NCI-H2171 (cell line): ENCODE results near the gene PAEP.
"Not testable (repeated sequence)": the region's sequence is repeated elsewhere in the genome, so short reads cannot be mapped to it uniquely, and the experiment has no call there.

ENCODE experiments used
- DNase-seq: peaks from one replicate; lab custom pipeline; 2025; lab: John Stamatoyannopoulos, UW

Gene PAEP

DNA sequence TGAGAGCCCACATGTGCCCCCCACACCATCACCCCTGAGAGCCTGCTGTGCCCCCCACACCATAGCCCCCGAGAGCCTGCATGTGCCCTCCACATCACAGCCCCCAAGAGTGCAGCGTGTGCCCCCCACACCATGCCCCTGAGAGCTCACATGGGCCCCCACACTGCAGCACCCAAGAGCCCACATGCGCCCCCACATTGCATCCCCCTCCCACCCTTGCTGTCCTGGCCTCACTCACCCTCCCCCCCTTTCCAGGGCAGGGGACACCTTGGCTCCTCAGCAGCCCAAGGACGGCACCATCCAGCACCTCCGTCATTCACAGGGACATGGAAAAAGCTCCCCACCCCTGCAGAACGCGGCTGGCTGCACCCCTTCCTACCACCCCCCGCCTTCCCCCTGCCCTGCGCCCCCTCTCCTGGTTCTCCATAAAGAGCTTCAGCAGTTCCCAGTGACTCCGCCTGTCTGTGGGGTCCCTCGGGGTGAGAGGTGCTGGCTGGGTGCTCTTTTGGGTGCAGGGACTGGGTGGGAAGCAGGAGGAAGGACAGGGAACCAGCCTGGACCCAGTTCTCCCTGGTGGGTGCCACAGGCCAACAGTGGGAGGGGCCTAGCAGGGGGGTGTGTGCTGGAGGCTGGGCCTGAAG, 35.3 kb upstream of the PAEP start:
- no peak for DNase-seq

DNA sequence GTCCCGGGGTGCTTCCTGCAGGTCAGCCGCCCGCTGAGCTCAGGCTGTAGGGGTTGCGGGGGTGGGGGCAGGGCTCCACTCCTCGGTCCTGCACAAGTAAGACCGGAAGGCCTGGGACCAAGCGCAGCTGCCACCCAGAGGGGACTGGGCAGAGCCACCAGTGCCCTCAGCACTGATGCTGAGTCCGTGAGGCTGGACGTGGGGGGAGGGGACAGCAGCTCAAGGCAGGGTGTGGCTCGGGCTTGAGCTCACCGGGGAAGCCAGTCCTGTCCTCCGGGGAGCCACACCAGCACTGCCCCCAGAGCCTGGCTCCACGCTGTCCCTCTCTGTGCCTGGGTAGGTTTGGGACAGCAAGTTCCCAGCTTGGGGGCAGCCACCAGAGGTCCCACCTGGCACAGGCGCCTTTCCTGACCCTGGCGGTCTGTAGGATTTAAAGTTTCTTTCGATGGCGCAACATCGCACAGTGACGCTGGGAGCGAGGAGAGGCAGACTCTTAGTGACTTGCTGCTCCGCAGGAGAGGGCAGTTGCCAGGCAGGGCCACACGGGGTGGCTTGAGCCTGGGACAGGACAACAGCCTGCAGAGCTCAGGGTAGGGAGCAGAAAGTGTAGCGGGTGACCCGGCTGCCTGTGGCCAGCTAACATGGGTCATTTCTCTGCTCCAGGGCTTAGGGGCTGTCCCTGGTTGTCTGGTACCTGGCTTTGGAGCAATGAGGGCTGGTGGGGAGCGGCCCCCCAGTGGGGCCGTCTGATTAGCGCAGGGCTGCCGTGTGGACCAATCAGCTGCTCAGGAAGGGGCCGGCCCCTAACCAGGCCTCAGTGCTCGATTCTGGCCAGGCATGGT, 34.6 kb upstream of the PAEP start:
- DNase-seq: no peak

DNA sequence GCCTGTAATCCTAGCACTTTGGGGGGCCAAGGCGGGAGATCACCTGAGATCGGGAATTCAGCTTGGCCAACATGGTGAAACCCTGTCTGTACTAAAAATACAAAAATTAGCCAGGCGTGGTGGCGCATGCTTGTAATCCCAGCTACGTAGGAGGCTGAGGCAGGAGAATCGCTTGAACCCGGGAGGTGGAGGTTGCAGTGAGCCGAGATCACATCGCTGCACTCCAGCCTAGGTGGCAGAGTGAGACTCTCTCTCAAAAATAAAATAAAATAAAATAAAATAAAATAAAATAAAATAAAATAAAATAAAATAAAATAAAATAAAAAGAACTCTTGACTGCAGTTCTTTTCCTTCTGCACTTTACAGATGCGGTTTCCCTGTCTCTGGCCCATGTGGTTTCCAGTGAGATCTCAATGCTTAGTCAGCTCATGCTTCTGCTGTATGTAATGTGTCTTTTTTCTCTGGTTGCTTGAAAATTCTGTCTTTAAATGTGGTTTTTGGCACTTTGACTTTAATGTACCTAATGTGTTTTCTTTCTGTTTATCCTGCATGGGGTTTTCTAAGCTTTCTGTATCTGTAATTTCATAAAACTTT, 32.6 kb upstream of the PAEP start:
- DNase-seq: not testable (repeated sequence)

DNA sequence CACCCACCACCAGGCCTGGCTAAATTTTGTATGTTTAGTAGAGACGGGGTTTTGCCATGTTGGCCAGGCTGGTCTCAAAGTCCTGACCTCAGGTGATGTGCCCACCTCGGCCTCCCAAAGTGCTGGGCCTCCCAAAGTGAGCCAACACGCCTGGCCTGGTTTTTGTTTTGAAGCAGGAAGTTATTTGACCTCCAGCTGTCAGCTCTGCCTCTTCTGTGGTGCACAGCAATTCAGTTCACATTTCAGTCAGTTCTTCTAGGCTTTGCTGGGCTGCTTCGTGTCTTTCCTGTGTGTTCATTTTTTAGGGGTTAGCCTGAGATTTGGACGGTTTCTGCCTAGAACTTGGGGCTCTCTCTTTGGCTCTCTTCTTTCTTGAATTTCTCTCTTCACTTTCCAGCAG, 31.4 kb upstream of the PAEP start:
- no peak for DNase-seq

- no peak for DNase-seq
Observed at GRCh38 chr9:135531096-135531495, 30.5 kb upstream of the PAEP start.

GRCh38 chr9:135533113-135533512, 28.4 kb upstream of the PAEP start:
- no peak for DNase-seq

DNA sequence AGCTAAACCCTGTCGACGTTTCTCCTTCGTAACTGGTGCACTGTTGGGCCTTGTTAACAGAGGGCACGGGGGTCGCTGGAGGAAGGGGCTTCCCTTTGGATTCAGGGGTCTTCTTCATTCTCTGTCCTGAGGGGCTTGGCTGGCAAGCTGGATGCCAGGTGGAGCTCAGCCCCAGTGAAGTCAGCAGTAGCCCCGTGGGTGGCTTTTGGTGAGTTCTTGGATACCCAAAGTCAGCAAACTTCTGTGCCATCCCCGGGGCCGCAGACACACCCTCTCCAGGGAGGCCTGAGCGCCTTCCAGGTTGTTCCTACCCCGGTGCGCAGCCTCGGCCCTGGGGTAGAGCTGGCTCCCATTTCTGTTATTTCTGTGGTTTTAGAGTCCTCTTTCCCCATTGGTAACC, 27.9 kb upstream of the PAEP start:
- no peak for DNase-seq

GRCh38 chr9:135534192-135534711, 27.3 kb upstream of the PAEP start:
- not testable (repeated sequence) for DNase-seq

GRCh38 chr9:135534826-135535225, 26.7 kb upstream of the PAEP start:
- DNase-seq: not testable (repeated sequence)

- DNase-seq: not testable (repeated sequence)
Observed at GRCh38 chr9:135535631-135536030, 25.9 kb upstream of the PAEP start.

DNA sequence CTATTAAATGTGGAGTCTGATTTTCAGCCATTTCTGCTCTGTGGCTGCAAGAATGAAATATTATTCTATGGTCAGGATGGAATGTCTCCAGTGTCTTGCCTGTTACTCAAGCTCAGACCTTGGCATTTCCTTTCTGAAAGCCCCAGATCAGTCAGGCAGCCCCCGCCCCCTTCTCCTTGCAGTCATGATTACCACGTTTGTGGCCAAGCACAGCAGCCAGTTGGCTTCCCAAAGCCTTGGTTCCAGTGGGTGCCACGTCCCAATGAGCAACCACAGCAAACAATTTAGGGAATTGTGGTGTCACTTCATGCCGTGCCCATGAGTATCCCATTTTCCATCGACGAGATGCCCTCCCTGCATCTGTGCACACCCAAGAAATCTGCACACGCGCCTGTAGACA, 25.3 kb upstream of the PAEP start:
- DNase-seq: no peak

- not testable (repeated sequence) for DNase-seq
Observed at GRCh38 chr9:135543262-135543894, 18.2 kb upstream of the PAEP start.

GRCh38 chr9:135544981-135545635, 16.4 kb upstream of the PAEP start:
- no peak for DNase-seq

DNA sequence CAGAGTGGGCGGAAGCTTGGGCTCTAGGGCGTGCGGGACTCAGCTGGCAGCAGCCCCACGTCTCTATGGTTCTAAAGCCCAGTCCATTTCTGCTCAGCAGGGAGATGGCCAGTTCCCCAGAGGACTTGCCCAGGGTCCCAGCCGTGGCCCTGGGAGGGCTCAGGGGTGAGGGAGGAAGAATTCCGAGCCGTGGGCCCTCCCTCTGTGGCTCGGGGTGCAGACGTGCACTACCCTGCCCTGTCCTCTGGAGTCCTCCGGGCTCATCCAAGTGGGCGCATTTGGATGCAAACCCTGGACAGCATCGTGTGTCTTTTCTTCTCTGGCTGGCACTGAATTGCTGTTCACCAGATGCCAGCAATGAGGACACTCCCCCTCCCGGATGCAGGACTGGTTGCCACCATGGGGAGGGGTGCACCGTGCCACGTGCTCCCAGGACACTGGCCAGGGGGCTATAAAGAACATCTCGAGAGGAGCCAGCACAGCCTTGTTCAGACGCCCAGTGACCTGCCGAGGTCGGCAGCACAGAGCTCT, 15.8 kb upstream of the PAEP start, which contains the start of gene OBP2A:
Gene OBP2A (plus strand): TSS at position 481 of the 531 bp plus-strand sequence. CDS start 55 bp downstream, outside the sequence.
- not testable (repeated sequence) for DNase-seq

DNA sequence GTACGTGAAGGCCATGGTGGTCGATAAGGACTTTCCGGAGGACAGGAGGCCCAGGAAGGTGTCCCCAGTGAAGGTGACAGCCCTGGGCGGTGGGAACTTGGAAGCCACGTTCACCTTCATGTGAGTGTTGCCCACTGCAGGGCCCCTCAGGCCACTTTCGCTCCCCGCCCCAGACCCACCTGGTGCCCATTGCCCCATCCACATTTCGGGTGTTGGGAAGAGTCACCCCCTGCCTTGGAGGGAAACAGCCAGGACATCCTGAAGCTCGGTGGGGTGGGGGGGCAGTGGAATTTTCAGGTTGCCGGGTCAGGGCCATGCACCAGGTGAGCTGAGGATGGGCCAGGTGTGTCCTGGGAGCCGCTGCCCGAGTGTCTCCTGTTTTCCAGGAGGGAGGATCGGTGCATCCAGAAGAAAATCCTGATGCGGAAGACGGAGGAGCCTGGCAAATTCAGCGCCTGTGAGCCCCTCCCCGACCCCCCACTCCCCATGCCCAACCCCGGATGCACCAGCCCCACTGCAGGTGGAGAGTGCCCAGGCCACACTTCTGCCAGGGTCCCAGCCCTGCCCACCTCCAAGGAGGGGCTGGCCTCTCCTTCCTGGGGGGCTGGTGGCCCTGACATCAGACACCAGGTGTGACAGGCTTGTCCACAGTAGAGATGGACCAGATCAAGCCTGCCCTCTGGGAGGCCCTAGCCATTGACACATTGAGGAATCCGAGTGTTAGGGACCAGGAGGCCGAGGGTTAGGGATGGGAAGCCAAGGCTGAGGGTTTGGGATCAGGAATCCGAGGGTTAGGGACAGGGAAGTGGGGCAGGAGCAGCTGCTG, 14.6 kb upstream of the PAEP start:
- DNase-seq: not testable (repeated sequence)

GRCh38 chr9:135547756-135548736, 13.5 kb upstream of the PAEP start:
- DNase-seq: no peak

GRCh38 chr9:135549478-135550343, 11.8 kb upstream of the PAEP start:
- not testable (repeated sequence) for DNase-seq

- no peak for DNase-seq
Observed at GRCh38 chr9:135550344-135550918, 11.1 kb upstream of the PAEP start.
